ENCODE data around the gene DPF3. TPM values are rescaled to one million over a fixed set of nuclear protein-coding genes. Genes with fewer than 3 reads are reported as not detected.

The DPF3 gene
- total and polyA plus RNA-seq, 2 donors (not counting 1 experiment from before 2014, with no cell fraction given), result 3.4 to 10.2 TPM

DNA sequence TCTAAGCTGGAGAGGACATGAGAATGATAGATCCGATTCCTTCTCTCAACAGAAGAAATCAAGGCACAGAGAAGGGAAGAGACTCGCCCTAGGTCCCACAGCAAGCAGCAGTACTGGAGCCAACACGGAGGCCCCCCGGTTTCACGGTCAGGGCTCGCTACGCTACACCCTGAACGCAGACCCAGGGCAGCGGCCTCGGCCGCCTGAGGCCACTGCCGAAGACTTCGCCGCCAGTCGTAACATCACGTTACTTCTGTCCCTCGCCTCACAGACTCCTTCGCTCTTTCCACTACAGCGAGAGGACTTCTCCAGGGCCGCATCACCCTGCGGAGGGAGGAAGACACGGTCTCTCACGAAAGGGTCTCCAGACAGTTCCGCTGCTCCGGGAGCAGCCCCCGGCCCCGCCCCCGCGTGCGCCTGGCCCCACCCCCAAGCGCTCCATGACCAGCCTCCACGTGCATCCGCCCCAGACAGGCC is 32.0 kb upstream of the DPF3 start:
- Histone ChIP-seq H3K9ac (ENCODE audit: low read length) (peak overlapping the region; percentile 72), H3K4me2 (replicated peaks; ENCODE audit: low read depth, low read length, poor library complexity, severe bottlenecking) (peak overlapping the region; percentile 79), H3K4me3 (ENCODE audit: control extremely low read depth in 1 of 5, extremely low read depth in 1 of 5, insufficient read depth in 1 of 5, low read depth in 2 of 5, low read length in 4 of 5) (peak overlapping the region in 4 of 5 experiments; percentile 55 to 87 (median 72)), H3K27me3 (replicated peaks in 1 of 4; ENCODE audit: control extremely low read depth in 1 of 4, control insufficient read depth in 3 of 4, insufficient read depth in 4 of 4, low read length in 3 of 4) (peaks cover 0 to 1% (median 0%) of the 10 kb centered on the region in 4 experiments), H3K27ac (ENCODE audit: low read length in 2 of 2) (peak overlapping the region in 1 of 2 donors; percentile 89), H3K36me3 (replicated peaks in 1 of 2; ENCODE audit: control extremely low read depth in 1 of 2, control insufficient read depth in 1 of 2, extremely low read depth in 1 of 2, insufficient read depth in 2 of 2, low read length in 1 of 2) (peaks cover 0 to 2% of the 10 kb centered on the region in 2 experiments), H2AFZ (ENCODE audit: insufficient read depth, low read depth, low read length, poor library complexity, severe bottlenecking) (peak overlapping the region; percentile 87), H4K20me1 (ENCODE audit: control insufficient read depth, insufficient read depth, low read length, poor library complexity, severe bottlenecking) (peaks cover 17% of the 10 kb centered on the region), H3K79me2 (ENCODE audit: control insufficient read depth, insufficient read depth, low read length) (peaks cover 28% of the 10 kb centered on the region), H3K9me3 (ENCODE audit: control extremely low read depth in 1 of 3, control insufficient read depth in 2 of 3, insufficient read depth in 1 of 3, low read length in 2 of 3) (no peaks in the 10 kb centered on the region), H3K4me1 (ENCODE audit: control insufficient read depth in 2 of 2, insufficient read depth in 2 of 2, low read length in 2 of 2) (peaks cover 10 to 23% of the 10 kb centered on the region in 2 donors)
- Mint-ChIP-seq H3K4me1 (peaks cover 11% of the 10 kb centered on the region), H3K4me3 (peak overlapping the region; percentile 99), H3K27ac (peak overlapping the region; percentile 95), H3K27me3 (peaks cover 11% of the 10 kb centered on the region), H3K9me3 (ENCODE audit: insufficient read depth) (no peaks in the 10 kb centered on the region)
- intact Hi-C loops (cut with micrococcal nuclease), result loop anchor here (1.0 to 5.0 kb wide), 6 partner anchors 23 to 1686 kb away; partner anchors contain the start of genes DPF3, LTBP2, PSEN1 and RBM25
- ATAC-seq (ENCODE audit: low read depth) (no peak), DNase-seq (no peak)
- TF ChIP-seq, protein P1, sequence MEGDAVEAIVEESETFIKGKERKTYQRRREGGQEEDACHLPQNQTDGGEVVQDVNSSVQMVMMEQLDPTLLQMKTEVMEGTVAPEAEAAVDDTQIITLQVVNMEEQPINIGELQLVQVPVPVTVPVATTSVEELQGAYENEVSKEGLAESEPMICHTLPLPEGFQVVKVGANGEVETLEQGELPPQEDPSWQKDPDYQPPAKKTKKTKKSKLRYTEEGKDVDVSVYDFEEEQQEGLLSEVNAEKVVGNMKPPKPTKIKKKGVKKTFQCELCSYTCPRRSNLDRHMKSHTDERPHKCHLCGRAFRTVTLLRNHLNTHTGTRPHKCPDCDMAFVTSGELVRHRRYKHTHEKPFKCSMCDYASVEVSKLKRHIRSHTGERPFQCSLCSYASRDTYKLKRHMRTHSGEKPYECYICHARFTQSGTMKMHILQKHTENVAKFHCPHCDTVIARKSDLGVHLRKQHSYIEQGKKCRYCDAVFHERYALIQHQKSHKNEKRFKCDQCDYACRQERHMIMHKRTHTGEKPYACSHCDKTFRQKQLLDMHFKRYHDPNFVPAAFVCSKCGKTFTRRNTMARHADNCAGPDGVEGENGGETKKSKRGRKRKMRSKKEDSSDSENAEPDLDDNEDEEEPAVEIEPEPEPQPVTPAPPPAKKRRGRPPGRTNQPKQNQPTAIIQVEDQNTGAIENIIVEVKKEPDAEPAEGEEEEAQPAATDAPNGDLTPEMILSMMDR (IDR thresholded peaks at IDR 0.05), result no peak
- TF ChIP-seq EZH2 (IDR thresholded peaks at IDR 0.05; ENCODE audit: borderline replicate concordance, insufficient read depth, low read depth, low read length, poor library complexity, severe bottlenecking), result no peak
- POLR2A ChIA-PET, result interaction anchor here (0.6 kb wide), 2 partner anchors 8 to 1272 kb away, joined by 3 to 5 read pairs; no protein-coding TSS in a partner anchor
- 7% methylated on average over 21 of the region's 33 CpGs for WGBS (ENCODE audit: insufficient coverage)
- CTCF ChIA-PET, result interaction anchor here (0.7 to 1.8 kb wide), 5 partner anchors 21 to 412 kb away, joined by 5 to 9 read pairs (median 6); no protein-coding TSS in a partner anchor

DNA sequence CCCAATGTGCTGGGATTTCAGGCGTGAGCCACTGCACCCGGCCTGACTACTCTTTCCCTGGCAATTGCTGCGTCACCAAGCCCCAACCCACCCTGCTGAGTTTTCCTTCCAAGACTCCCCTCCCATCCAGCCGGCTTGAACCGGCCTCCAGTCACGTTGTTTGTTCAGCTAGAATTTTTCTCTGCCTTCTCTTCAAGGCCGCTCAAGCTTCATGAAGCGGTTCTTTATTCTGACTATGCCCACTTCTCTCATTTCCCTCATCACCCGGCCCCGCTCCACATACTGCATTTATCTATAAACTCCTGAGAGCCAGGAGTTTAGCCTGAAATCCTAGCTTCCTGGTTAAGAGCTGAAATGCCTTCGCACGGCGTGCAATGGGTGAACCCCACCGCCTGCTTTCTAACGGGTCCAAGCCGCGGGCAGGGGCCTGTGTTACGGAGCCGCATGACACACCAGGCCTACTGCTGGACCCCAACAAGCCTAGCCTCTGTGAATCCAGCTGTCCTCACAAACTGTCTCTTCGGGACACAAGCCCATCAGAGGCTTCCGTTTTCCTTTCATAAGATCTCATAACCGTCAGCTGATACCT is 31.4 kb upstream of the DPF3 start:
- intact Hi-C loops (cut with micrococcal nuclease), result loop anchor here (5.0 kb wide), 1 partner anchor 1687 kb away; the partner anchor contains the start of gene LTBP2
- no peak for DNase-seq
- Mint-ChIP-seq H3K27me3 (peaks cover 13% of the 10 kb centered on the region), H3K4me1 (peaks cover 11% of the 10 kb centered on the region), H3K9me3 (ENCODE audit: insufficient read depth) (no peaks in the 10 kb centered on the region), H3K4me3 (peak overlapping the region; percentile 99), H3K27ac (peak overlapping the region; percentile 95)
- no peak for TF ChIP-seq EZH2 (IDR thresholded peaks at IDR 0.05; ENCODE audit: borderline replicate concordance, insufficient read depth, low read depth, low read length, poor library complexity, severe bottlenecking)
- TF ChIP-seq, protein P1 (IDR thresholded peaks at IDR 0.05), result no peak
- H3K4me2 ChIP-seq (replicated peaks; ENCODE audit: low read depth, low read length, poor library complexity, severe bottlenecking), result peak overlapping the region; percentile 79
- ChIA-PET CTCF (interaction anchor here (0.7 to 1.8 kb wide), 6 partner anchors 16 to 411 kb away, joined by 4 to 9 read pairs (median 6); no protein-coding TSS in a partner anchor), POLR2A (no interaction called here)
- peak overlapping the region; percentile 87 for H2AFZ ChIP-seq (ENCODE audit: insufficient read depth, low read depth, low read length, poor library complexity, severe bottlenecking)
- peaks cover 0 to 2% of the 10 kb centered on the region in 2 experiments for H3K36me3 ChIP-seq (replicated peaks in 1 of 2; ENCODE audit: control extremely low read depth in 1 of 2, control insufficient read depth in 1 of 2, extremely low read depth in 1 of 2, insufficient read depth in 2 of 2, low read length in 1 of 2)
- peak overlapping the region in 4 of 5 experiments; percentile 55 to 87 (median 72) for H3K4me3 ChIP-seq (ENCODE audit: control extremely low read depth in 1 of 5, extremely low read depth in 1 of 5, insufficient read depth in 1 of 5, low read depth in 2 of 5, low read length in 4 of 5)
- peaks cover 10 to 23% of the 10 kb centered on the region in 2 donors for H3K4me1 ChIP-seq (ENCODE audit: control insufficient read depth in 2 of 2, insufficient read depth in 2 of 2, low read length in 2 of 2)
- H3K9me3 ChIP-seq (ENCODE audit: control extremely low read depth in 1 of 3, control insufficient read depth in 2 of 3, insufficient read depth in 1 of 3, low read length in 2 of 3), result no peaks in the 10 kb centered on the region
- peaks cover 0 to 4% (median 0%) of the 10 kb centered on the region in 4 experiments for H3K27me3 ChIP-seq (replicated peaks in 1 of 4; ENCODE audit: control extremely low read depth in 1 of 4, control insufficient read depth in 3 of 4, insufficient read depth in 4 of 4, low read length in 3 of 4)
- no peak overlapping the region for H3K27ac ChIP-seq (ENCODE audit: low read length in 2 of 2)
- 93% methylated on average over 19 of the region's 22 CpGs for WGBS (ENCODE audit: insufficient coverage)
- H3K79me2 ChIP-seq (ENCODE audit: control insufficient read depth, insufficient read depth, low read length), result peaks cover 22% of the 10 kb centered on the region
- no peak for ATAC-seq (ENCODE audit: low read depth)
- peak overlapping the region; percentile 72 for H3K9ac ChIP-seq (ENCODE audit: low read length)
- H4K20me1 ChIP-seq (ENCODE audit: control insufficient read depth, insufficient read depth, low read length, poor library complexity, severe bottlenecking), result peaks cover 17% of the 10 kb centered on the region

Data from B cell (primary cell).